Measurements from ENCODE around the gene GNGT2.

DNA sequence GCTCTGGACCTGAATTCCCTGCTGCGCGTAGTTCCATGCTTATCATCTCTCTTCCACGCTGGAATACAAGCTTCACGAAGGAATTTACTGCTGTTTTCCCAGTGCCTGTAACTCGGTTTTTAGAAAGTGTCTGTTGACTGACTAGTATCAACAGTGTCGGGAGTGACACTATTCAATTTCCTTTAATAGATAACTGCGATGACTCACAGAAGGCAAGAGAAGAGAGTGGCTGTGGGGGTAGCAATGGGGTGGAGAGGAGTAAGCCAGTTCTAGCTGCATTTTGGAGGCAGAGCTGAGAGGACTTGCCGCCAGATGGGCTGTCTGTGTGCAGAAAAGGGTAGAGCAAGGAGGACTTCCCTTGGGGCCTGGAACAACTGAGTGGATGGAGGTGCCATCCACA is 52.6 kb downstream of the GNGT2 start:
- no peak for TF ChIP-seq POLR2A (IDR thresholded peaks at IDR 0.05)
- TF ChIP-seq, protein P1, sequence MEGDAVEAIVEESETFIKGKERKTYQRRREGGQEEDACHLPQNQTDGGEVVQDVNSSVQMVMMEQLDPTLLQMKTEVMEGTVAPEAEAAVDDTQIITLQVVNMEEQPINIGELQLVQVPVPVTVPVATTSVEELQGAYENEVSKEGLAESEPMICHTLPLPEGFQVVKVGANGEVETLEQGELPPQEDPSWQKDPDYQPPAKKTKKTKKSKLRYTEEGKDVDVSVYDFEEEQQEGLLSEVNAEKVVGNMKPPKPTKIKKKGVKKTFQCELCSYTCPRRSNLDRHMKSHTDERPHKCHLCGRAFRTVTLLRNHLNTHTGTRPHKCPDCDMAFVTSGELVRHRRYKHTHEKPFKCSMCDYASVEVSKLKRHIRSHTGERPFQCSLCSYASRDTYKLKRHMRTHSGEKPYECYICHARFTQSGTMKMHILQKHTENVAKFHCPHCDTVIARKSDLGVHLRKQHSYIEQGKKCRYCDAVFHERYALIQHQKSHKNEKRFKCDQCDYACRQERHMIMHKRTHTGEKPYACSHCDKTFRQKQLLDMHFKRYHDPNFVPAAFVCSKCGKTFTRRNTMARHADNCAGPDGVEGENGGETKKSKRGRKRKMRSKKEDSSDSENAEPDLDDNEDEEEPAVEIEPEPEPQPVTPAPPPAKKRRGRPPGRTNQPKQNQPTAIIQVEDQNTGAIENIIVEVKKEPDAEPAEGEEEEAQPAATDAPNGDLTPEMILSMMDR (IDR thresholded peaks at IDR 0.05) = no peak

Data from adrenal gland (tissue), 5 donors.